Measurements from ENCODE around the gene GRP. TPM values are rescaled to one million over a fixed set of nuclear protein-coding genes. Genes with fewer than 3 reads are reported as not detected.
"Not testable (repeated sequence)": the region's sequence is repeated elsewhere in the genome, so short reads cannot be mapped to it uniquely, and the experiment has no call there.

Gene GRP
- total RNA-seq, 2 donors from 2014 or later = not detected

DNA sequence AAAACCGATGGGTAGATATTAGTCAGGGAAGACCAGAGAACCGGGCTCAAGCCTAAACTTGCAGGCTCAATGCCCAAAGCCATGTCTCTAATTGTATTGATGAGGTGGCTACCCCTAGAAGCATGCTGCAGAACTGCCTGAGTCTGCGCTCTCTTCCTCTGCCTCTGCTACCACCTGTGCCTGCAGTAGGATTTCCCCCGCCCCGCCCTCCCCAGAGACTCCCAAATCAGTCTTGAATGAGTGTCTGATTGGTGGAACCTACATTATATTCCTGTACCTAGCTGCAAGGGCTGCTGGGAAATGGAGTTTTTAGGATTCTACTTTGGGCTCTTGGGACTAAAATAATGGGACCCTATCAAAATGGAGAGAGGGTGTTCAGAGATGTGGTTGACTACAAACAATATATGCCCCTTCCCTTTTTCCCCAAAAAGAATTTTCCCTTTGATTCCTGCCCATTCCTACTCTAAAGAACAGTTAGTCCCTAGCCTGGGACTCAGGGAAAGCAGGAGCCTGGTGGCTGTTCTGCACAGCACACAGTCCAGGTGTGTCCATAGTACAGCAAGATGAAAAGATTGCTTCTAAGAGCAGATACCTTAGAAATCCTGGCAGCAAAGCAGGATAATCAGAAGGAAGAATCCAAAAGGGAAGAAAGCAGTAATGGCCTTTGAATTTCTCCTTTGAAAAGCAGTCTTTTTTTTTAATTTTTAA, 12.5 kb downstream of the GRP start:
- Mint-ChIP-seq H3K4me3 (no peak overlapping the region), H3K27ac (no peak overlapping the region), H3K4me1 (no peaks in the 10 kb centered on the region), H3K27me3 (peaks cover 64% of the 10 kb centered on the region), H3K36me3 (ENCODE audit: low read depth) (no peaks in the 10 kb centered on the region)
- no peaks in the 10 kb centered on the region for H3K9me3 ChIP-seq (ENCODE audit: control insufficient read depth, low read length, poor library complexity, severe bottlenecking)
- DNase-seq = no peak
- ATAC-seq = no peak

DNA sequence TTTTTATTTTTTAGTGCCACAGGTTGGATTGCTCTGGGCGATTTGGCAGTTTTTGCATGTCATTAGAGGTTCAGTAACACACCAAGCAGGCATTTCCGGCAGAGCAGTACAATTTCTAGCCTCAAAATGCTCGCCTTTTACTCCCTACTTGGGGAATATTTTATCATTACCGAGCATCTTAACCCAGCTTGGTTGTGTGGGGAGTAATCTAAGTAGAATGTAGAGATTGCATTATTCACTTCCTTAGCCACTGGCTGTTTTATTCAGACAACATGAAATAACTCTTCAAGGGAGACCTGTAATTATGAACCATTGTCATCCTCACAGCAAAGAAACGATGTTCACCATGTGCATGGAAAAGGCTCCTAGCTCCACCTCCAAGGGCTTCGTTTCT, 13.1 kb downstream of the GRP start:
- Mint-ChIP-seq H3K4me1 (no peaks in the 10 kb centered on the region), H3K27ac (no peak overlapping the region), H3K36me3 (ENCODE audit: low read depth) (no peaks in the 10 kb centered on the region), H3K27me3 (peaks cover 59% of the 10 kb centered on the region), H3K4me3 (no peak overlapping the region)
- DNase-seq = no peak
- H3K9me3 ChIP-seq (ENCODE audit: control insufficient read depth, low read length, poor library complexity, severe bottlenecking) = no peaks in the 10 kb centered on the region
- no peak for ATAC-seq

DNA sequence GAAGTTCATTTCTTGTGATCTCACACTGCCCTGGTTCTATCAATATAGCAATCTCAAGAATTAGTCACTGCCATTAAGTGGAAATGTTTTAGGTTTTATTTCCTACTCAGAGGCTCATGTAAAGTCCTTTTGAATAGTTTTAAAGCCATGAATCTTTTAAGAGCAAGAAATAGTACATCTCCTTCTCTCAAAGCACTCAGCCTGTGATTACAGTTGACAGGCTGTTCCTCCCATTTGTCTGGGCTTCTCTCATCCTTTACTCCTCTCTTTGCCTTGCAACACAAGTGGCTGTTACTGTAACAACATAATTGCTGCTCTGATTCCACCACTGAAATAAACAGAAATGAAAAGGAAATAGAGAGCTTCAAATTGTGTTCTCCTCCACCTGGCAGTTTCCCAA, 18.4 kb downstream of the GRP start:
- H3K27ac Mint-ChIP-seq = no peak overlapping the region

DNA sequence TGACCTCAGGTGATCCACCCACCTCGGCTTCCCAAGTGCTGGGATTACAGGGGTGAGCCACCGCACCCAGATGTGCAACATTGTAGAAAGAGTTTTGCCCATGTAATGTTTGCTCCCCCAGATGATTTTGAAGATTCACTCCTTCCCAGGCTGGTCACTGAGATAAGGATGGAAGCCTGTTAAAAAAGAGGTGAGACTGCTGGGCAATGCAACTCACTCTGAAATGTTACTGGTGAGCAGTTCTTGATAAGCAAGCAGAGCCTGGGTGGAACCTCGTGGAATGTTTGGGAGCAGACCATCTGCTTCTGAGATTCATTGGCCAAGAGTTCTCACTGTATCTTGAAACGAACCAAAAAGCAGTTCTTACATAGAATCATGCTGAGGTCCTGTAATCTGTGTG, 19.7 kb downstream of the GRP start:
- no peak for ATAC-seq
- Mint-ChIP-seq H3K4me1 (no peaks in the 10 kb centered on the region), H3K36me3 (ENCODE audit: low read depth) (no peaks in the 10 kb centered on the region), H3K4me3 (no peak overlapping the region), H3K27ac (no peak overlapping the region), H3K27me3 (peaks cover 52% of the 10 kb centered on the region)
- H3K9me3 ChIP-seq (ENCODE audit: control insufficient read depth, low read length, poor library complexity, severe bottlenecking) = no peaks in the 10 kb centered on the region
- DNase-seq = no peak

More for the DNA sequence above, 18.4 kb downstream of the GRP start:
- peaks cover 44% of the 10 kb centered on the region for H3K27me3 Mint-ChIP-seq
- H3K36me3 Mint-ChIP-seq (ENCODE audit: low read depth) = no peaks in the 10 kb centered on the region
- no peaks in the 10 kb centered on the region for H3K9me3 ChIP-seq (ENCODE audit: control insufficient read depth, low read length, poor library complexity, severe bottlenecking)
- no peak overlapping the region for H3K4me3 Mint-ChIP-seq
- no peaks in the 10 kb centered on the region for H3K4me1 Mint-ChIP-seq
- DNase-seq (no peak), ATAC-seq (no peak)

DNA sequence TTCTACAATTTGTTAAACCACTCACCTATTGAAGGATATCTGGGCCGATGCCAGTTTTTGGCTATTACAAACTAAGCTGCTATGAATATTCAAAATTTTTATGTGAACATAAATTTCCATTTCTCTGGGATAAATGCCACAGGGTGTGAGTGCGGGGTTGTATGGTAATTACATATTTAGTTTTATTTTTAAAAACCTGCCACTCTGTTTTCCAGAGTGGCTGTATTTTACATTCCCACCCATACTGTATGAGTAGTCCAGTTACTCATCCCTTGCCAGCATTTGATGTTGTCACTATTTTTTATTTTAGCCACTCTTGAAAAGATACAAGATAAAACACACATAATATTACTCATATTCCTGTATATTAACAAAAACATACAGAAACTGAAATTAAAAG, 22.9 kb downstream of the GRP start:
- Mint-ChIP-seq H3K27me3 (peaks cover 57% of the 10 kb centered on the region), H3K4me3 (no peak overlapping the region)

DNA sequence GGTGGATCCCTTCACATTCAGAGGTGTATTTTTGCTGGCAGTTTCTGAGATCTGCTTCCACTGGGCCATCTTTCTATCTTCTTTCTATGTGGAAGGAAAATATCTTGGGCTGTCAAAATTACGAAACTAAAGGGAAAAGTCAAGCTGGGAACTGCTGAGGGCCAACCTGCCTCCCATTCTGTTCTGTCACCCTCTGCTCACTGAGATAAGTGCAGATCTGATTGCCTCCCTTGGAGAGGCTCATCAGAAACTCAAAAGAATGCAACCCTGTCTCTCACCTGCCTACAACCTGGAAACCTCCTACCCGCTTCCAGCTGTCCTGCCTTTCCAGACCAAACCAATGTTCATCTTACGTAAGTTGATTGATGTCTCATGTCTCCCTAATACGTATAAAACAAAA, 26.8 kb downstream of the GRP start:
- peaks cover 2% of the 10 kb centered on the region for H3K36me3 Mint-ChIP-seq (ENCODE audit: low read depth)
- no peak overlapping the region for H3K27ac Mint-ChIP-seq
- DNase-seq (no peak), ATAC-seq (no peak)
- H3K9me3 ChIP-seq (ENCODE audit: control insufficient read depth, low read length, poor library complexity, severe bottlenecking) = no peaks in the 10 kb centered on the region
- H3K4me1 Mint-ChIP-seq = peaks cover 13% of the 10 kb centered on the region
- H3K4me3 Mint-ChIP-seq = no peak overlapping the region
- peaks cover 62% of the 10 kb centered on the region for H3K27me3 Mint-ChIP-seq

More for the DNA sequence above, 22.9 kb downstream of the GRP start:
- no peak for ATAC-seq
- H3K36me3 Mint-ChIP-seq (ENCODE audit: low read depth) = no peaks in the 10 kb centered on the region
- H3K27ac Mint-ChIP-seq = no peak overlapping the region
- no peaks in the 10 kb centered on the region for H3K9me3 ChIP-seq (ENCODE audit: control insufficient read depth, low read length, poor library complexity, severe bottlenecking)
- H3K4me1 Mint-ChIP-seq = no peaks in the 10 kb centered on the region
- no peak for DNase-seq

DNA sequence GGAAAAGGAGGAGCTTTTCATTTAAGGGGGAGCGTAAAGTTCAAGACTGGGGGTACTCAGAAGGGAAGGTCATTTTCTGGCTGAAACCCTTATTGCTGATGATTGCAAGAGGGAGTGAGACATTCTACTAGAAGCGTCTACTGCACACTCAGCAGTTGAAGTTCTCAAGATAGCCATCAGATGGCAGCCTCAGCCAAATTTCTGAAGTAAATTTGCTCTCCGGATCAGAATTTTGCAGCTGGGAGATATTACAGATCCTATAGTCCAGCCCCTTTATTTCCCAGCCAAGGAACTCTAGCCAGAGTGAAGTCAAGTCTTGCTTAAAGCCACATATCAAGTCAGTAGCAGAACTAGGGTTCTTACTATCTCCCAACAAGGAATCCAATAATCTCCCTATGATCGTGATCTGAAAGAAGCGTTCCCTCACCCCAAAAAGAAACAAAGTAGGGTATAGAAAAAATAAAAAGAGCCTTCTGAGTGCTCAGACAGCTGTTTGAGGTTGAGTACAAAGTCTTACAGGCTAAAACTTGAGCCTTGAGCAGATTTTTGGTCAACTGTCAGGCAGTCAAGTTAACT, 29.3 kb downstream of the GRP start:
- Mint-ChIP-seq H3K27me3 (peaks cover 77% of the 10 kb centered on the region), H3K36me3 (ENCODE audit: low read depth) (peaks cover 2% of the 10 kb centered on the region), H3K4me1 (peaks cover 13% of the 10 kb centered on the region), H3K27ac (no peak overlapping the region), H3K4me3 (no peak overlapping the region)
- no peak for DNase-seq
- no peak for ATAC-seq
- no peaks in the 10 kb centered on the region for H3K9me3 ChIP-seq (ENCODE audit: control insufficient read depth, low read length, poor library complexity, severe bottlenecking)

DNA sequence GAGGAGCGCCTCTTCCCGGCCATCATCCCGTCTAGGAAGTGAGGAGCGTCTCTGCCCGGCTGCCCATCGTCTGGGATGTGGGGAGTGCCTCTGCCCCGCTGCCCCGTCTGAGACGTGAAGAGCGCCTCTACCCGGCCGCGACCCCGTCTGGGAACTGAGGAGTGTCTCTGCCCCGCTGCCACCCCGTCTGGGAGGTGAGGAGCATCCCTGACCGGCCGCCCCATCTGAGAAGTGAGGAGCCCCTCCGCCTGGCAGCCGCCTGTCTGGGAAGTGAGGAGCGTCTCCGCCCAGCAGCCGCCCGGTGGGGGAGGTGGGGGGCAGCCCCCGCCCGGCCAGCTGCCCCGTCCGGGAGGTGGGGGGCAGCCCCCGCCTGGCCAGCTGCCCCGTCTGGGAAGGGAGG, 35.5 kb downstream of the GRP start:
- H3K27ac Mint-ChIP-seq; DNase-seq; H3K36me3 Mint-ChIP-seq (ENCODE audit: low read depth); ATAC-seq; H3K4me3 Mint-ChIP-seq; H3K9me3 ChIP-seq (ENCODE audit: control insufficient read depth, low read length, poor library complexity, severe bottlenecking); H3K4me1 Mint-ChIP-seq: not testable (repeated sequence)
- peaks cover 71% of the 10 kb centered on the region for H3K27me3 Mint-ChIP-seq

DNA sequence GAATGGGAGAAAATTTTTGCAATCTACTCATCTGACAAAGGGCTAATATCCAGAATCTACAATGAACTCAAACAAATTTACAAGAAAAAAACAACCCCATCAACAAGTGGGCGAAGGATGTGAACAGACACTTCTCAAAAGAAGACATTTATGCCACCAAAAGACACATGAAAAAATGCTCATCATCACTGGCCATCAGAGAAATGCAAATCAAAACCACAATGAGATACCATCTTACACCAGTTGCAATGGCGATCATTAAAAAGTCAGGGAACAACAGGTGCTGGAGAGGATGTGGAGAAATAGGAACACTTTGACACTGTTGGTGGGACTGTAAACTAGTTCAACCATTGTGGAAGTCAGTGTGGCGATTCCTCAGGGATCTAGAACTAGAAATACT, 41.9 kb downstream of the GRP start:
- H3K36me3 Mint-ChIP-seq (ENCODE audit: low read depth); H3K27ac Mint-ChIP-seq; H3K9me3 ChIP-seq (ENCODE audit: control insufficient read depth, low read length, poor library complexity, severe bottlenecking); ATAC-seq; H3K4me3 Mint-ChIP-seq; H3K4me1 Mint-ChIP-seq; DNase-seq: not testable (repeated sequence)
- peaks cover 81% of the 10 kb centered on the region for H3K27me3 Mint-ChIP-seq

DNA sequence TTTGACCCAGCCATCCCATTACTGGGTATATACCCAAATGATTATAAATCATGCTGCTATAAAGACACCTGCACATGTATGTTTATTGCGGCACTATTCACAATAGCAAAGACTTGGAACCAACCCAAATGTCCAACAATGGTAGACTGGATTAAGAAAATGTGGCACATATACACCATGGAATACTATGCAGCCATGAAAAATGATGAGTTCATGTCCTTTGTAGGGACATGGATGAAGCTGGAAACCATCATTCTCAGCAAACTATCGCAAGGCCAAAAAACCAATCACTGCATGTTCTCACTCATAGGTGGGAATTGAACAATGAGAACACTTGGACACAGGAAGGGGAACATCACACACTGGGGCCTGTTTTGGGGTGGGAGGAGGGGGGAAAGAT, 42.3 kb downstream of the GRP start:
- H3K4me1 Mint-ChIP-seq; H3K9me3 ChIP-seq (ENCODE audit: control insufficient read depth, low read length, poor library complexity, severe bottlenecking); ATAC-seq; H3K4me3 Mint-ChIP-seq; DNase-seq; H3K36me3 Mint-ChIP-seq (ENCODE audit: low read depth); H3K27ac Mint-ChIP-seq: not testable (repeated sequence)
- H3K27me3 Mint-ChIP-seq = peaks cover 81% of the 10 kb centered on the region

DNA sequence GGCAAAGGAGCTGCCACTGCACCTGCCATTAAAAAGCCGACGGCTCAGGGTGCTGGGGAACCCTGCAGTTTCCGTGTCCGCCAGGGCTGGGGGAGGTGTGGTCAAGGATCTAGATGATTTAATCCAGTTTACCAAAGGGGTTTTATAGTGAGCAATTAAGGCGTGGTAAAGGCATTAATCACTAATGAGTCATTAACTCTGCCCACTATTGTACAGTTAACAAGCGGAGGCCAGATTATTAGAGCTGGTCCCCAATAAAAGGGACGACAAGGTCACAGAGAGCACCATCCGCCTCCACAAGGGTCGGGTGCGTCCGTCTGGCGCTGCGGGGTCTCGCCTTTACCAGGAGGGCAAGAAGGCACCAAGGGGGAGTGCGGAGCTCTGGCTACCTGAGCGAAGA, 43.7 kb downstream of the GRP start:
- H3K9me3 ChIP-seq (ENCODE audit: control insufficient read depth, low read length, poor library complexity, severe bottlenecking) = no peaks in the 10 kb centered on the region
- H3K4me1 Mint-ChIP-seq = peaks cover 12% of the 10 kb centered on the region
- ATAC-seq (no peak), DNase-seq (no peak)
- no peak overlapping the region for H3K27ac Mint-ChIP-seq
- H3K27me3 Mint-ChIP-seq = peaks cover 81% of the 10 kb centered on the region
- H3K36me3 Mint-ChIP-seq (ENCODE audit: low read depth) = peaks cover 6% of the 10 kb centered on the region
- H3K4me3 Mint-ChIP-seq = peak overlapping the region; percentile 36

DNA sequence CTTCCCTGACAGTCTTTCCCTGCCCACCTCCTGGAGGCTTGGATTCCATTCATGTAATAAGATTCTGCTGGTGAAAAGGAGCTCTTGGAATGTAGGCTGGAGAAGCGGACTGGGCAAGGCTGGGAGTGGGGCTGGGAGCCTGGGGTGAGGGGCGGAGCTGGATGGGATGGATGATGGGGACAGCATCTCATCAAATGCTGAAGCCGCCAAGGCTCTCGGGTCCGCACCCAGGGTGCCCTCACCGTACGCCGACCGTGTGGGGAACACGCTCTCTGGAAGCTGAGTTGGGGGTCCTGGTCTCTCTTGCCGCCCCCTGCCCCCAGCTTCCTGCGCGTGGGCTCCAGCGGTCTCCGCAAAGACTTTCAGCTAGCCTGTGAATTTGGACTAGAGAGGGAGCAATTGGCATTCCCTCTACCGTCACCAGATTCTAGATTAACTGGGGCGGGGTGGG, 44.2 kb downstream of the GRP start:
- Mint-ChIP-seq H3K4me3 (no peak overlapping the region), H3K4me1 (peaks cover 13% of the 10 kb centered on the region), H3K36me3 (ENCODE audit: low read depth) (peaks cover 6% of the 10 kb centered on the region), H3K27ac (no peak overlapping the region), H3K27me3 (peaks cover 77% of the 10 kb centered on the region)
- no peaks in the 10 kb centered on the region for H3K9me3 ChIP-seq (ENCODE audit: control insufficient read depth, low read length, poor library complexity, severe bottlenecking)
- ATAC-seq (no peak), DNase-seq (no peak)

DNA sequence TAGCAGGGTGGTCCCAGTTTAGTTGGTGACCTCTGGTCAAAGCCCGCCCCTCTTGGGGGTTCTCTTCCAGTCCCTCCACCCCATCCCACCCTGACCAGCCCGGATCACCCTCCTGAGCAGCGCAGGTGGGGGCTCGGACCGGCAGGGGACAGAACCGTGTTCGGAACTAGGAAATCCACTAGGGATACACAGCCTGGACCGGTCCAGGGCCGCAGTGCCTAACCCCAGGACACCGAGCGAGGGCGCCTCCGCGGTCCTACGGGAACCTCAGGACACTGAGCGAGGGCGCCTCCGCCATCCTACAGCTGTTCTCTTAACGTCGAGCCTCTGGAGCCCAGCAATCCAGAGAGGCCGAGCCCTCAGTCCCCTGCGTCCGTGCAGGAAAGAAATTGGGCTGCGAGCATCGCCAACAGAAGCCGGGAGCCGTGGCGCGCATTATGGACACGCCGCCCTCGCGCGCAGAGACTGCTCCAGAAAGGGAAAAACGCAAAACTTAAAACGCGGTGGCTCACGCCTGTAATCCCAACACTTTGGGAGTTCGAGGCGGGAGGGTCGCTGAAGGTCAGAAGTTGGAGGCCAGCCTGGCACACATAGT, 44.8 kb downstream of the GRP start:
- Mint-ChIP-seq H3K4me3 (peak overlapping the region; percentile 72), H3K27me3 (peaks cover 78% of the 10 kb centered on the region), H3K36me3 (ENCODE audit: low read depth) (peaks cover 5% of the 10 kb centered on the region), H3K4me1 (peaks cover 17% of the 10 kb centered on the region), H3K27ac (no peak overlapping the region)
- H3K9me3 ChIP-seq (ENCODE audit: control insufficient read depth, low read length, poor library complexity, severe bottlenecking) = no peaks in the 10 kb centered on the region
- DNase-seq (no peak), ATAC-seq (no peak)

All from T-helper 17 cell (primary cell).